GM19324 (cell line): Measurements from ENCODE around the gene RAP1GAP.
"Not testable (repeated sequence)": the region's sequence is repeated elsewhere in the genome, so short reads cannot be mapped to it uniquely, and the experiment has no call there.

ENCODE experiments used
- ATAC-seq: cut with Tn5 transposase; IDR thresholded peaks from one replicate; pipeline ENCODE4 v1.9.1; 2021; ENCODE audit warnings: mild to moderate bottlenecking, moderate library complexity; ENCODE audit not compliant: unreplicated experiment, low FRiP score

RAP1GAP gene

GRCh38 chr1:21575351-21575942 is 93.7 kb downstream of the RAP1GAP start:
- no peak for ATAC-seq

GRCh38 chr1:21574466-21575151 is 94.5 kb downstream of the RAP1GAP start:
- ATAC-seq = no peak

- no peak for ATAC-seq
These were observed 95.1 kb downstream of the RAP1GAP start for GRCh38 chr1:21573971-21574465.

- ATAC-seq = no peak
These were observed 95.7 kb downstream of the RAP1GAP start for GRCh38 chr1:21573475-21573874.

GRCh38 chr1:21572735-21573277 is 96.4 kb downstream of the RAP1GAP start:
- no peak for ATAC-seq

GRCh38 chr1:21572221-21572620 is 96.9 kb downstream of the RAP1GAP start:
- no peak for ATAC-seq

- ATAC-seq = no peak
These were observed 98.3 kb downstream of the RAP1GAP start for GRCh38 chr1:21570885-21571284.

- ATAC-seq = no peak
These were observed 98.7 kb downstream of the RAP1GAP start for GRCh38 chr1:21570528-21570875.

GRCh38 chr1:21569820-21570527 is 99.2 kb downstream of the RAP1GAP start:
- ATAC-seq = no peak

GRCh38 chr1:21568809-21569385 is 100.3 kb downstream of the RAP1GAP start:
- no peak for ATAC-seq

GRCh38 chr1:21568006-21568746 is 101.0 kb downstream of the RAP1GAP start:
- no peak for ATAC-seq

GRCh38 chr1:21567241-21568005 is 101.7 kb downstream of the RAP1GAP start:
- no peak for ATAC-seq

GRCh38 chr1:21566361-21566760 is 102.8 kb downstream of the RAP1GAP start:
- not testable (repeated sequence) for ATAC-seq

GRCh38 chr1:21565285-21565684 is 103.9 kb downstream of the RAP1GAP start:
- no peak for ATAC-seq

GRCh38 chr1:21564521-21565095 is 104.5 kb downstream of the RAP1GAP start:
- no peak for ATAC-seq

- ATAC-seq = no peak
These were observed 105.2 kb downstream of the RAP1GAP start for GRCh38 chr1:21563971-21564370.

GRCh38 chr1:21562896-21563295 is 106.3 kb downstream of the RAP1GAP start:
- ATAC-seq = no peak

- ATAC-seq = no peak
These were observed 108.1 kb downstream of the RAP1GAP start for GRCh38 chr1:21560916-21561638.
